GM18873 (cell line): Measurements from ENCODE around the gene TMEM35B.
"Not testable (repeated sequence)": the region's sequence is repeated elsewhere in the genome, so short reads cannot be mapped to it uniquely, and the experiment has no call there.

Source experiments
- ATAC-seq: cut with Tn5 transposase; IDR thresholded peaks from one replicate; pipeline ENCODE4 v1.9.1; 2021; ENCODE audit warnings: mild to moderate bottlenecking, moderate library complexity, moderate number of reproducible peaks; ENCODE audit not compliant: unreplicated experiment, low FRiP score

TMEM35B gene

DNA sequence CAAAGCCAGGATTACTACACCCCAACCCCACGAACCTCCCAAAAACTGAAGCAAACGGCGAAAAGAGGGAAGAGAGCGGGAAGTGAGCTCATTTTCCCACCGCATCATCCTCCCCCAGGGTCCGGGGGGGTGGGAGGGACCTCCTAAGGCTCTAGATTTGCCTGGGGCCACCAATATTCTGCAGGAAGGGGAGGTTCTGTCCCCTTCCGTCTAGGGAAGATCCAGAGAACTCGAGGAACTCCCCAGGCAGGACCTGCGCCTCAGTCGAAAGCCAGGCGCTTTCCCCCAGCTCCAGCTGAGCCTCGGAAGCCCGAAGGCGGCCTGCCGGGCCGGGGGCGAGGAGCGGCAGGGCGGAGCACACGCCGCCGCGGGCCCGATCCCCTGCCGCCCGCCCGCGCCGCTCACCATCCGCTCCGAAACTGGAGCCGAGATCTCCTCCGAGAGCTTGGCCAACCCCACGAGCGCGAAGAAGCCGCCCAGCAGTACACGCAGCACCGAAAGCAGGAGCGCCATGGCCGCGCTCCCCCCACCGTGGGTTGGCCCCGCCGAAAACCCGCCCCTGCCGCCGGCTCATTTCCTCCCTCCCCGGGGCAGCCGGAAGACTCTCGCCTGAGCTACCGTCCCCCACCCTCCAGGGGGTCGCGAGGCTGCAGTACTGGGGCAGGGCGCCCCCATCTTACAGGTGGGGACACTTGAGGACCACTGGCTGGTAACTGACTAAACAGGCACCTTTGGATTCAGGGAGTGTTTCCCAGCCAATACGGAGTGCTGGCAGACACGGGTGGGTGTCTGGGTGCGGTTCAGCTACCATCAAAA, at the start of gene TMEM35B:
TSS of gene TMEM35B (minus strand) at position 555 of the 816 bp plus-strand sequence. CDS start at position 513, 42 bp downstream.
- peak; percentile 47 for ATAC-seq

DNA sequence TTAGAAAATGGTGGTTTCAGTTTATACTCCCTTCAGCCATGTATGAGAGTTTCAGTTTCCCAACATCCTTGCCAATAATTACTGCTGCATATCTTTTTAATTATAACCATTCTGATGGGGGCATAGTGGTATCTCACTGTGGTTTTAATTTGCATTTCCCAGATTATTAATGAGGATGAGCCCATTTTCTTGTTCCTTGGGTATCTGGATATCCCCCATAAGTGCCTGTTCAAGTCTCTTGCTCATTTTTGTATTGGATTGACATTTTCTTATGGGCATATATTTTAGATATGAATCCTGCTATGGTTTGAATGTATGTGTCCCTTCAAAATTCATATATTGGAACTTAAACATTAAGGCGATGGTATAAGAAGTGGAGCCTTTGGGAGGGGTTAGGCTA, 48.2 kb upstream of the TMEM35B start:
- ATAC-seq: no peak

DNA sequence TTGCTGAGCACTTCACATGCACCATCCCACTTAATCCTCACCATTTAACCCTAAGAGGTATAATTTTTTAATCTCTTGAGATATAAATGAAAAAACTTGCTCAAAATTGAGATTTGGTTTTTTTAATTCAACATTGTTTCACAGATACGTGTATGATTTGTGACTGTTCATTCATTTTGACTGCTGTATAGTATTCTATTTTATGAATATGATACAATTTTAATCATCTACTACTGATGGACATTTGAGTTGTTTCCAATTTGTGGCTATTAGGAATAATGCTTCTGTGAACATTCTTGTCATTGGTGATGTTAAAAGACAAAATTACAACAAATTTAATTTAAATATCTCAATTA, 47.2 kb upstream of the TMEM35B start:
- ATAC-seq: no peak

DNA sequence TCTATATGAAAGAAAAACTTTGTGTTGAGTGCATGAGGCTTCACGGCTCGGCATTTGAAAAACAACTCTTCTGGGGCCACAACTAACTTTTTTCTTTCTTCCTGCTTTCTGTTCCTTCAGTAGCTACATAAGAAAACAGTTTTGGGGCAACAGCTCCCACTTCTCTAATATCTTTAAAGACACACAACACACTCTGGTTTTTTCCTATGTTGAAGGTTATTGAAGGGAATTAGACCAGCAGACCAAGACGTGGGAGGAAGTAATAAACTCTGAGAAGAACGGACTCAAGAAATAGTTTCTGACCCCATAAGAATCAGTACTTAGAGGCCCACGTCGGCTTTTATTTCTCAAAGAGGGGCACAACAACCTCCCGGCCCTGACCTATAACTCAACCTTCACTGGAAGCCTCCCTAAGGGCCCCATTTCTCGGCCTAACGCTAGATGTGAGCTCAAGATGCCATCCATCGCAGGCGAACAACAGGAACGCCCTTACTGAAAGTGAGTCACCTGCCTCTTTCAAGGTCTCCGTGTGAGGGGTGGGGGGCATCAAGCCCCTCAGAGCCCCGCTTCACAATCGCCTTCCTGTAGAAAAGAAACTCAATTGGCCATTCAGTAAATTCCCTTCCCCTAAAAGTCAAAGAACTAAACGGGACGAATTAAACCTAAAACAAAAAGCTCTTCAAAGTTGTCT, 45.8 kb upstream of the TMEM35B start:
- no peak for ATAC-seq

DNA sequence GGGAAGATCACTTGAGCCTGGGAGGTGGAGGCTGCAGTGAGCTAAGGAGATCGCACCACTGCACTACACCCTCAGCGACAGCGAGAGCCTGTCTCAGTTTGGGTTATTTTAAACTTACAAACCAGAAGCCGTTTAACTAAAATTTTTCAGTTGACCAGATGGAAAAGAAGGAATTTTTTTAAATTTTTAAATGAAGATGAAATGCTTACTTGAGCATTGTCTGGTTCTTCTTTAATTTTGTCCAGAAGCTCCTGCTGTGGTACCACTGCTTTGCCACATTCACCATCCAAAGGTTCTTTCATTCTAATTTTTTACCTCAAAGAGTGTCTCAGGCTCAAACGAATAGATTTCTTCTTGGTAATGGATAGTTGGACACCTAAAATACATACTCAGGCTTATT, 45.2 kb upstream of the TMEM35B start:
- no peak for ATAC-seq

DNA sequence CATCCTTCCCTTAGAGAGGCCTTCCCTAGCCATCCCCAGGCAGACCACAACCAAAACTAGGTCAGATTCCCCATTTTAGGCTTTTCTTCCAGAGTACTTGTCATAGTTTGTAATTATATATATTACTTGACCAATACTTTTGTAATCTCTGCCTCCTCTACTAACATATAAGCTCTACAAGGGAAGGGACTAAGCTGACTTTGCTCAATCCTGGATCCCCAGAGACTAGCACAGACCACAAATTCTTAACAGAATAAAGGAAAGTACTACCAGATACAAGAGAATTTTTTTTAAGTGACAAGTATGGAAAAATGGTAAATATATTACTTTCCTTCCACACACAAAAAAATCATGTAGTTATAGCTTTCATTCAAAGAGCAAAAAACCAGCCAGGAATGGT, 44.6 kb upstream of the TMEM35B start:
- ATAC-seq: no peak

DNA sequence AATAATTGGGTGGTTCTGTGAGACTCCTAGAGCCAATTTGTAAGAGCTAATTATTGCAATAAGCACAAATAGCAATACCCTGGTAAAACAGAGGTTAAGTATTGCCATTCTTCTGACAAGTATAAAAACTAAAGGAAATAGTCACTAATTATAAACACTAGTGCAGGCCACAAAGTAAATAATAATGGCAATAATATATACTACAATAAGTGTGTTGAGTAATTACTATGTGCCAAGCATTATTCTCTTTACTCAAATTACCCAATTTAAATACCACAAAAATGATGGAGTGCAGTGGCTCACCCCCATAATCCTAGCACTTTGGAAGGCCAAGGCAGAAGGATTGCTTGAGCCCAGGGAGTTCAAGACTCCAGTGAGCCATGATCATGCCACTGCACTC, 31.3 kb upstream of the TMEM35B start:
- ATAC-seq: no peak

DNA sequence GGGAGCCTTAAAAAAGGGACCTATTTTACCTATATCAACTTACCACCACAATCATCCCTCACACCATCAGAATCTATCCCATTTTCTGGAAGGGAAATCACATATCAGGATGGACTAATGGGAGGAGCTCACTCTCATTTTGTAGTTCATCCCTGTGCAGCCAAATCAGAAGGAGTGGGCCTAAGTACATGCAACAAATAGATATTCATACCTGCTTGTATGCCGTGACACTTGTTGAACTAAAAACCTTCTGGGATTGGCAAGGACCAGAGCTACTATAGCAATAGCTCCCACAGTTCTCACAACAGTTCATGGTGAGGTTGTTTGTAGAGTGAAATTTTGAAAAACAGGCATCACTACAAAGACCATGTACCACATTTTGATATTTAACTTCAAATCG, 29.3 kb upstream of the TMEM35B start:
- no peak for ATAC-seq

DNA sequence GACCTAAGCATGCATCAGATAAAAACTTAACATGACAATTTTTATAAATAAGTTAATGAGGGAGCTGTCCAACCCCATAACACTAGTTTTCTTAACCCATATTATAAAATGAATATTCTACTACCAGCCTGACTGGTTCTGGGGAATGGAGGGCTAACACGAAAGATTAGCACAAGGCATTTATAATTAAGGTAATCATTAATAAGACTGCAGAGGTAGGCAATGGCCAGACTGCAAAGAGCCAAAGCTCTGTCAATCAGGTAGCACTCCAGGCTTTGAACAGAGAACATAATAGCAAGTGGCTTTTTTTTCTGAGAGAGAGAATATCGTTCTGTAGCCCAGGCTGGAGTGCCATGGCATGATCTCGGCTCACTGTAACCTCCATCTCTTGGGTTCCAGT, 20.6 kb upstream of the TMEM35B start:
- ATAC-seq: no peak

DNA sequence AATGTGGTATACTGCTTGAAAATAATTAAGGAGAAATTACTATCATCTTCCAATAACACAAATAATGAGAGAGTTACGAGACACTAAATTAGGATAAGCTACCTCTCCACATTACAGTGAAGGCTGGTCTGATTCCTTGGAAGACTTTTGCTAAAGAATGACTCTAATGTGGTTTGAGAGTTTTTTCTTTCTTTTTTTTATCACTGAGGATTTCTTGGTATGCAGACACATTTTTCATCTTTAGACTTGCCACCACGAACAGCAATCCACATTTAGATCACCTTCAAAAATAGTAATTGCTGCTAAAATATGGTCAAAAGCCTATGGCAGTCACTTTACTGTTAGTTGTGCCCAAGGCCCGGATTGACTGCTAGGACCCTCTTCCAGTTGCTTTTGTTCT, 16.6 kb upstream of the TMEM35B start:
- no peak for ATAC-seq

DNA sequence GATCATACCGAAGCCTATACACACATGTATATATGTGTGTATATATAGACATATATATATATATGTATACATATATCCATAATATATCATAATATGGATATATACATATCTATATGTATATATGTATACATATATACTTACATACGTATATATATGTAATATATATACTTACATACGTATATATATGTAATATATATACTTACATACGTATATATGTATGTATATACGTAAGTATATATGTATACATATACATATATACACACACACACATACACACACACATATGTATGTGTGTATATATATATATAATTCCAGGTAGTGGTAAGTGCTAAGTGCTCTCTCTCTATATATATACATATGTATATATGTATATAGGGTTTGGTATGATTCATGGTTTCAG, 9.7 kb upstream of the TMEM35B start:
- ATAC-seq: no peak

DNA sequence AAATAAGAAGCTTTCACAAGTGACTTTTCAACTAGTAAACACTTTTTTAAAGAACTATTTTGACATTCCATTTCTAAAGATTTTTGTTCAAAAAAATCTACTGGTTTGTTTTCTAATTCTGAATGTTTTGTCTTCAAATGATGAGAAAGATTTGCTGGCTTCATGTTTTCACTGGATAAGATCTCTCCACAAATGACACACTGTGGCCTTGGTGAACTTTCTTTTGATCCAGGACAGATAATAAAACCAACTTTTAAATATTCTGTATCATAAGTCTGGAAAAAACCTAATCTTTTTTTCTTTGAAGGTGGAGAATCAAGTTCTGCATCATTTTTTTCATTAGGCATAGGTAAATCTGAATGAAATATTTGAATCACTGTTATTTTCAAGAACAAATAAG, 3.4 kb upstream of the TMEM35B start:
- no peak for ATAC-seq

DNA sequence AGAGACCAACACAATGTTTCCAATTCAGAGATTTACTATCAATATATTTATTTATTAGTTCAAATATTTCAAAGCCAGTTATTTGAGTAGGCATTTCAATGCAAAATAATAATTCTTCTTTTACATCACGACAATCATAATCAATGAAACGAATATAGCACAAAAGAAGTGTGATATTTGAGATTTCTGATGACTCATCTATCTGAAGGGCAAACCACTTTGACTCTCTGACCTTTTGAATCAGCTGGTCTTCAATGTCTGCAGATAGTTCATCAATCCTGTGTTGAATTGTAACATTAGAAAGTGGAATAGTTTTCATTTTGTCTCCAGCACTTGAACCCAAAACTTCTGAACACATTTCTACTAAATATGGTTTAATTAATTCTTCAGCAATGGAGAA, 3.0 kb upstream of the TMEM35B start:
- ATAC-seq: no peak

DNA sequence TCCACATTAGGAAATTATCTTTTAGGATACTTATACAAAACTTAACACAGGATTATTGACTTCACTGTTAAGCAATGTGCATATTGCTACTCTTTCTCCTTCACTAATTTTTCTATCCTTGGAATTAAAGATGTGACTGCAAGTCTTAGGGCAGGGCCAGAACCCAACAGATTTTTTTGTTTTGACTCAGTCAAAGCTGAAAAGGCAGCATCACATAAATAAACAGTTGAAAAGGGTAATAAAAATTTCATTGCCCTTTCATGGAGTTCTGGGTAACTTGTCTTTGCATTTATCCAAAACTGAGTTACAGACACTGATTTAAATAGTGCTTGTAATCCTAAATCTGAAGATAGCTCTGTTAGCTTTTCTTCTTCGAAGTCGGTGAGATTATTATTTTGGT, 1.9 kb upstream of the TMEM35B start:
- no peak for ATAC-seq

DNA sequence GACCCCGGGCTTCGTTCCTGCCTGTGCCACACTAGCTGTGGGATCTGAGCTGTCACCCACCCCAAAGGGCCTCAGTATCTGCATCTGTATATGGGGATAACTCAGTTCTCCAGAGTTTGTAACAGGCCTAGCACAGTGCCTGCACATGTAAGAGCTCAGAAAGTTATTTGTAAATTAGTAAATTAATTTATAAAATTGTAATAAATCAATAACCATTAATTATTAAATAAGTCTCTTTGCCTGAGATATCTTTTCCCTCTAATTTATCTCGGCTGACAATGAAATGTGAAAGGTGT, 410 bp upstream of the TMEM35B start:
- ATAC-seq: not testable (repeated sequence)

DNA sequence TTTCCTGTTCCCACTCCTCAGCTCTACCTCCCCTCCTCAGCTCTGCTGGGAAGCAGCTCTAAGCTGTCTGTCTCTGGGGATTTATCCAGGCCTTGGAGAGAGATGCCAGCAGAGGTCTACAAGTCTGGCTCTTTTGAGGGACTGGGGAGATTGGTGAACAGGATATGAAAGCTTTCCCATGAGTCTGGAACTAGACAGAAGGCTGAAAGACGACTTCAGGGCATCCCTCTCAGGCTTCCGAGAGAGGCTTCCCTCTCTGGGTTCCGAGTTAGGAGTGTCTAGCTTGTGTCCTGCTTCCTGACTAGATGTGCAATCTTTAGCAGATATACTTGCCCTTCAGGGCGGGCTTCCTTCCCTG, 733 bp downstream of the TMEM35B start:
- ATAC-seq: no peak

DNA sequence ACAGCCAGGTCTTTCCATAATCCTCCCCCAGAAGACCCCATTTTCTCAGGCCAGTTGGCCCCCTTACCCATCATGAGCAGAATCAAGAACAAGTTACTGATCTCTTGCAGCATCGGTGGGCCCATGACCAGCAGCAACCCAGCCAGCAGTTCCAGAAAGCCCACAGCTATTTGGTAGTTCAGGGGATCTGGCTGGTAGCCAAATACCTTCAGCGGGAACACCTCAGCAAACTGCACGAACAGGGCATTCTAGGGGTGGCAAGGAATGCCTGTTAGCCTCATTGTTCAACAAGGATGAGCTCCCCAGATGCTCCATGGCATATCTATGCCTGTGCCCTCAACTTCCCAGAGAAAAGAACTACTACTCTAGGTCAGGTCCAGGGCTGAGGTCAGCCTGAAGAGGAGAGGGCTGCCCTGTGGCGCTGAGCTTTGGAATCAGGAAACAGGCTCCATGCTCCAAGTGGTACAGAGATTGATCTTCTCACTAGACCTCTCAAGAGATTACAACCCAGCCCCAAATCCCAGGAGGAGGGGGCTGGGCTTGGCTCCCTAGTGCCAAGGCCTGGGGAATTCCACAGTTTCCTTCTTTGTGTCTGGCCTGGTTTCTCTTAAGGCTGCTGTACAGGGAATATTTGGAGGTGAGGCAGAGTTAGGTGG, 1.3 kb downstream of the TMEM35B start:
- no peak for ATAC-seq

DNA sequence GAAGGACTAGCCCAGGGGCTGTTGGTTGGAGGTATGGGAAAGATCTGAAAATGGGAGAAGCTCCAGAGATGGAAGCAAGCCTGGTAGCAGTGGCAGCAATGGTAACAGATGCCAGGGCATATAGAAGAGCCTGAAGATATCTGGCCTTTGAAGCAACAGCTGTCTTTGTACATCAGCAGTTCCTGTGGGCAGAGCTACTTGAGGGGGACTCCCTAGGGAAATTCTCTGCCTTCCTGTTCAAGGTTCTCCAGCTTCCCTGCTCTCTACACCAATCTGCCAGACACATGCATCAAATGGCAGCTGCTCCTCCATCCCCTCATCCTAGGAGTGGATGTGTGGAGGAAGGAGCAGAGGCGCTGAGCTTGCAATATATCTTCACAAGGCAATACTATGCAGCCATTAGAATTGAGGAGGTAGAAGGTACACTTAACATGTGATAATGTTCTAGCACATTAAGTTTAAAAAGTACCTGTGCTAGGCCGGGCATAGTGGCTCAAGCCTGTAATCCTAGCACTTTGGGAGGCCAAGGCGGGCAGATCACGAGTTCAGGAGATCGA, 2.2 kb downstream of the TMEM35B start:
- no peak for ATAC-seq

DNA sequence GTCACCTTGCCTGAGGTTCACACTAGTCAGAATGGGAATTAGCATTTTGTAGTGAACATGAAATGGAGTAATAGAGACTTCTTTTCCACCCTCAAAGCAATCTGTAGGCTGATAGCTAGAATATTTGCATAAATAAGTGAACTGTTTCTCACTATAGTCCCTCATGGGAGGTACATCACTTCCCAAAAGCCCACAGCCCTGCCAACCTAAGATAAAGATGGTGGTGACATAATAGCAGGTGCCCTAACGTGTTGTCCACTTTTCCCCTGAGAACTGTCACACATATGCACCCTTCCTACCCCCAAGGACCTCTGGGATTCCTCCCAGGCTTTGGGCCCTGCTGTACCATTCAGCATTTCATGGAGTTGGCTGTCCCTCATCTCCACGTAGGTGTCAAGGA, 4.4 kb downstream of the TMEM35B start:
- no peak for ATAC-seq

DNA sequence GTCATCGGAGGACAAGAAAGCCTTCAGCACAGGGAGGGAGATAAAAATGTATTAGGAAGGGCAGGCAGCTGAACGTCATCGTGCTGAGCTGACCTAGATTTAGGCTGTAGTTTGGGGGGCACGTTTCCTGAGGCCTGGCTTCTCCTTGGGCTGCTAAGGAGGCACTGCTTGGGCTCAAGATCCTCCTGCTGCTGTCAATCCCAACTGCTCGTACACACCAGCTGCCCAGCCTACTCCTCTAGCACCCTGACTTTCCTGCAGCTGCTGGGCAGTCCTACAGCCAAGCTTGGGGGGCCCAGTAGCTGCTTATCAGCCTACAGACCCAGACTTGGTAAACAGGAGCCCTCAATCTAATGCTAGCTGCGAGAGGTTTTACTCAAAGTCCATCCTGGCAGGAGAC, 6.2 kb downstream of the TMEM35B start:
- ATAC-seq: no peak

DNA sequence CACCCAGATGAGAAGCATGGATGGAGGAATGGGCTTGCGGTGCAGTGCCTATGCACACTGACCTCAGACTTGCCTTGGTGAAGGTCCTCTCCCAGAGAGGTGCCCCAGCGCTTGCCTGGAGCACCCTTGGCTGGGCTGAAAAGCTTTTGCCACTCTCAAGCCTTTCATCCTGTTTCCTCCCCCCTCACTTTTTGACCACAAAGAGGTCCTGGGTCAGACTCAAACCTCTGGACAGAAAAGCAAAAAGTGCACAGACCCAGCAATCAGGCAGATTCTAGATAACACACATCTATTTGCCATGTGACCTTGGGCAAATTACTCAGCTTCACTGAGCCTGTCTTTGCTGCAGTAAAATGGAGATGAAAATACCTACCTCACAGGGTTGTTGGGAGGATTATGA, 7.3 kb downstream of the TMEM35B start:
- ATAC-seq: no peak

DNA sequence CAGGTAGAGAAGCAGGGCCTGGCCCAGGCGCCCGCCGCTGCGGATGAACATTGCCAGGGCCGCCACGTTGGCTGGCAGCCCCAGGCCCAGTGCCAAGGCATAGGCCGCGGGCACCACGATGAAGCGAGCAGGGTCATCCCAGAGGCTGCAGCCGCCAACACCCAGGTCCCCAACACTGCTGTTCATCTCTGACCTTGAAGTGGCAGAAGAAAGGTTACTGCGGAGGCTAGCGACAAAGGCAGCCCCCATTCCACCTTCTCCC, 8.0 kb downstream of the TMEM35B start:
- no peak for ATAC-seq
